Activated CD8-positive, alpha-beta memory T cell treated with anti-CD3 and anti-CD28 coated beads, Interleukin-2, amount 50 U/mL, for 24 hours (primary cell): ENCODE results near the gene ADCY6.

ENCODE experiments used
- DNase-seq: peaks from one replicate; pipeline ENCODE4 v3.0.0-alpha.2; 2020; ENCODE audit errors: extremely low read depth

Gene ADCY6

DNA sequence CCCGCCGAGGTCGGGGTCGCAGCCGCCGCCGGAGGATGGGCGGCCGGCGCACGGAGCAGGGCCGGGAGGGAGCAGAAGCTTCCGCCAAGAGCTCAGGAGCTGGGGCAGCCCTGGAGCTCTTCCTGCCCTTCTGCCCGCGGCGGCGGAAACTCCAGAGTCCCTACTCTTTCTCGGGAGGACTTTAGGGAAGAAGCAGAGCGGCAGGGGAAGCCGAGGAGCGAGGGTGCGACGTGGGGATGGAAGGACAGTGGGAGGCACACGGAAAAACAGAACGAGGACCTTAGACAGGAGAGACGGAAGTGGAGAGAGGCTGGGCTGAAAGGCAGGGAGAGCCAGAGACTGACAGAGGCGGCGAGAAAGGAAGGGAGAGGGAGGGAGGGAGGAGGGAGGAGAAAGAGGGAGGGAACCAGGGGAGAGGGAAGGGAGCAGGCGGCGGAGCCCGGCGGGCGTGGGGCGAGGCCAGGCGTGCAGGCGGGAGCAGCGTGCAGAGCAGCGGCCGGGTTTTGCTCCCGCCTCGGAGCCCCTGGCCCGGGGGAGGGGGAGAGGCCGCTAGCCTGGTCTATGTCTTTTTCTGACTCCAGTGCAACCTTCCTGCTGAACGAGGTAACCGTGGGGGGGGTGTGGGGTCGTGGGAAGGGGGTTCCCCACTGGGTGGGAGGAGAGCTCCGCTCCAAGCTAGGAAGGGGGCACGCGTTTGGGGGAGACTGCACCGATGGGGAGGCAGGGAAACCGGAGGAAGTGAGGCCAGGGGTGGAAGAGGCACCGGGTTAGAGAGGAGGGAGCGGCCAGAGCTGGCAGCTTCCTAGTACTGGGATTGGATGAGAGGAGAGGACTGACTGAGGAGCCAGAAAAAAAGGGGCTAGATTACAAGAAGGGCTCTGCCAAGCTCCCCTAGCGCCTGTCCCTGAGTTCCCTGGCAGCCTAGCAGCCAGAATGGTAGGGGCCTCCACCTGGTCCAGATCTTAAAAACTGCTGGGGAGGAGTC is 26.5 kb upstream of the ADCY6 start:
- DNase-seq, result no peak

DNA sequence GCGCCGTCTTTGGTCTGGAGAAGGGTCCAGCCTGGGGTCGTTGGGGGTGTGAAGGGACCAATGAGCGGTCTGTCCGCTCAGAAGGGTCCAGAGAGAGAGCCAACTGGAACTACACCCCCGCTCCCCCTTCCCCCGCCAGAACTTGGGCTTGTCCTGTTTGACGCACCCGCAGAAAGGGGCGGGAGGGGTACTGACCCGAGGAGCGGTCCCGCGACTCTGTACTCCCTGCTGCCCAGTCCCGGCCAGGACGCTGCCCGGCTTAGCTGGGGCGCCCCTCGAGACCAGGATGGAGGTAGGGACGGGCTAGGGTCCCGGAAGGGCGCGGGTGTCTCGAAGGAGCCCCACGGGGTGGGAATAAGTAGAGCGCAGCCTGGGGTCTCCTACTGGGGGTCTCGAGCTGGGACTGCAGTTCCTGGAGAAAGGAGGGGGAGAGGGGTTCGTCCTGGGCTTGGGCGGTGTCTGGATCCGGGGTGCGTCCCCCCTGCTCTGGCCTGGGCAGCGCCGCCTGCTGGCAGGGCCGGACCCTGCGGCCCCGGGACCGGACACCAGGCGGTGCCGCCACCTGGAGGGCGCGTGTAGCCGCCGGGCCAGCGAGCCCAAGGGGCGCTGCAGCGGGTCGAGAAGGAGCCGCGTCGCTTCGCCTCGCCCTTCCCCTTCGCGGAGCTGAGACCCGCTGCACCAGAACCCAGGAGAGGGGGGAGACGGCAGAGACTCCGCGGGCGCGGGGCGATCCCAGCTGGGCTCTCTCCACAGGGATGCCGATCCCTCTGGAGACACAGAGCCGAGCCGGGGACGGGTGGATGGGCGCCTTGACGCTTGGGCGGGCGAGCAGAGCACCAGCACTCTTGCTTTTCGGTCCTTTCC is 25.6 kb upstream of the ADCY6 start:
- no peak for DNase-seq

DNA sequence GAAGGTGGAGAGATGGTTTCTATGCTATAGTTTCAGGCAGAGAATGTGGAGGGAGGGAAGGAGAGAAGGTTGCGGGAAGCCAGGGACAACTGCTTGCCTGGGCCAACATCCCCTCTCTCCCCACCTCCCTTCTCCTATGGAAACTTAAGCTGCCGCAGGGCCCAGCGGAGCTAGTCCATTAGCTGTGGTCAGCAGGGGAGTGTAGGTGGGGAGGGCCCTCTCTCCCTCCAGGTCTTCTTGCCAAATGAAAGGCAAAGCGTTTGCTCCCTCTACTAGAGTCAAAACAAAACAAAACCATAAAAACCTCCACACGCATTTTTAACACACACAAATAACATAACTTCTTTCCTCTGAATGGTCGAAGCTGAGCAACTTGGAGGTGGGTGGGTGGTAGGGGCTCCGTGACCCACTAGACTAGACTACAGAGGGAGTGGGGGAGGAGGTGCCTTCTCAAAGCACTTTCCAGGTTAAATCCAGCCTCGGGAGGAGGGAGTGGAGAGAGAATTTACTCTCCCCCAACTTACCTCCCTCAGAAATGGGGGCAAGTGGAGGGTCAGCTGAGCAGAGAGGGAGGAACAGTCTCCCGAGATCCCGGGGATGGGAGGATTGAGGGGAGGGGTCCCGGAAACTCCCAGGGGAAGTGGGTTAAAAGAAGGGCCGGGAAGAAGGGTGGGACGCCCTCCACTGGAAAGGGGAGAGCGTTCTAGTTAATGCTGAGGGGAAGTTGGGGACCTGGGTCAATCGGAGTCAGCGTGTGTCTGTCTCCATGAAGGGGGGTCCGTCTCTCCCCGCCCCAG is 24.8 kb upstream of the ADCY6 start:
- DNase-seq, result no peak

DNA sequence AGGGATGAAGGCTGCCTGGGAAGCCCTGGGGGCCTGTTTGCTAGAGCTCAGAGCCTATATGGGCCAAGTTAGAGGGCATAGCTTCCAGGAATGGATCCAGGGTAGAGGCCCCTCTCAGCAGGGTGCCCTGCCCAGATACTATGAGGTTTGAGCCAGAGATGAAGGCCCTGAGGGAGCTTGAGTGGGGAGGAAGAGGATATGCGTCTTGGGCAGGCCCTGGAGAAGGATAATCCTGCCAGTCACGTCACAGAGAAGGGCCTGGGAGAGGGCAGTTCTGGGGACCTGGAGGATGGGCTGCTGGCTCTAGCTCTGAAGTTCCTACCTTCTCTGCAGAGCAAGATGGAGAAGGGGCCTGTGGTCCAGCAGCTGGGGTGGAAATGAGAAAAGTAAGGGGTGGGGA is 23.5 kb upstream of the ADCY6 start:
- no peak for DNase-seq

DNA sequence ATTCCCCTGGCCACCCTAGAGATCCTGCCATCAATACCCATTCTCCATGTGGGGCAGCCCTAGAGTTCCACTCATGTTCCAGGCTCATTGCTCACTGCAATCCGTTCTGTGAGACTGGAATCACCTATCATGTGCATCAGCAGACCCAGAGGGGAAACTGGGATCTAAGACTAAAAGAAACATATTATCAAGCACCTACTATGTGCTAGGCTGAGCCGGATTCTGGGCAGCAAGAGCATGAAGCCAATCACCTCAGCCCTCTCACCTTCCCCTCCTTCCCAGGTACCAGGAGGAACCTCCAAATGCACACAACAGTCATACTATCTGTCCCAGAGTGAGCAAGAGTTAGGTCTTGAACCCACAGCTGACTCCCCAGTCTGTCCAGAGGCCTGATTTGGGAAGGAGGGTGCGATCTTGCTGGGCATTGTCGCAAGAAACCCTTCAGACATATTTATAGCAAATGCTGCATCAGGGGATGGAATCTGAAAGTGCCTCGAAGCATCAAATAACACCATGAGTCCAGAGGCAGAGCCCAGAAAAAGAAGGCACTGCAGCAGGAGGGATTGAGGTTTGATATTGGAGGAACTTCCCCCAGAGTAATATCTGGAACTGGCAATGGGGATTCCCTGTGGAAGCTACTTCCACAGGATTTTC is 22.7 kb upstream of the ADCY6 start:
- no peak for DNase-seq

DNA sequence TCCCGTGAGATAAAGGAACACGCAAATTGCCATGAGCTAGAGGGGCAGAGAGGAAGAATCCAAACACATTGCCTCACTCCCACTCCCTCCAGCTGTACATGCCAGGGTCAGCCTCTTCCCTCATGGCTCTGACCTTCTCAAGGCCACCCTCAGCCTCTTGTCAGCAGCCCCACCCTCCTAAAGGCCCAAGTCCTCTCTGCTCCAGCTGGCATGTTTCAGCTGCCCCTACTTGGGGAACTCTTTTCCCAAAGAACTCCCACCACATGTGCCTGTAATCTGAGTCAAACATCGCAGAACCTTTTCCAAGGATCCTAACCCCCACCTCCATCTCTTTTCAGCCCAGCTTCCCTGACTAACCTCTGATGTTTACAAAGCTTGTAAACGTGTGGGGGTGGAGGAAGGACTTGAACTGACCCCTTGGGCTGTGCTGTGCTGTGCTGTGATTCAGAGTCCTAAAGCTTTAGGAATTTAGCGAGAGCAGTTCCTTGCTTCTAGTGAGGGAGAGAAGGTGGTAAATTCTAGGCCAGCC is 22.1 kb upstream of the ADCY6 start:
- DNase-seq, result no peak

DNA sequence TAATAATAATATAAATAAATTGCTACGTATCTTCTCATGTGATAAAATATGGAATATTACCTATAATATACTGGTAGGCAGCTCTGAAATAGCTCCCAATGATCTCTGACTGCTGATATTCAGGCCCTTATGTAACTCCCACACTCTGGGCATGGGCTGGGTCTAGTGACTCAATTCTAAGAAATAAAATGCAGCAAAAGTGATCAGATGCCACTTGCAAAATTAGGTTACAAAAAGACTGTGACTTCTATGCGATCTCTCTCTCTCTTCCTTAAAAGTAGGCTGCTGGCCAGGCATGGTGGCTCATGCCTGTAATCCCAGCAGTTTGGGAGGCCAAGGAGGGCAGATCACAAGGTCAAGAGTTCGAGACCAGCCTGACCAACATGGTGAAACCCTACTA is 19.1 kb upstream of the ADCY6 start:
- DNase-seq, result no peak

DNA sequence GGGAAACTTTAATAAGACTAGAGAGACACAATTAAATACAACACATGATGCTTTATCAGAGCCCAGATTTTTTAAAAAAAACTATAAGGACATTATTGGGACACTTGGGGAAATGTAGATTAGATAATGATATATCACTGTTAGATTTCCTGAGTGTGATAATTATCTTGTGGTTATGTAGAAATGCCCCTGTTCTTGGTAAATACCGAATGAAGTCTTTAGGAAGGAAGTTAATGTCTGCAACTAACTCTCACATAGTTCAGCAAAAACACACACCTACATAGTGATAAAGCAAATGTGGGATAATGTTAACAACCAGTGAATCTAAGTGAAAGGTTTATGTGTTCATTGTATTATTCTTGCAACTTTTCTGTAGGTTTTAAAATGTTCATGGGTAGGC is 14.8 kb upstream of the ADCY6 start:
- no peak for DNase-seq

DNA sequence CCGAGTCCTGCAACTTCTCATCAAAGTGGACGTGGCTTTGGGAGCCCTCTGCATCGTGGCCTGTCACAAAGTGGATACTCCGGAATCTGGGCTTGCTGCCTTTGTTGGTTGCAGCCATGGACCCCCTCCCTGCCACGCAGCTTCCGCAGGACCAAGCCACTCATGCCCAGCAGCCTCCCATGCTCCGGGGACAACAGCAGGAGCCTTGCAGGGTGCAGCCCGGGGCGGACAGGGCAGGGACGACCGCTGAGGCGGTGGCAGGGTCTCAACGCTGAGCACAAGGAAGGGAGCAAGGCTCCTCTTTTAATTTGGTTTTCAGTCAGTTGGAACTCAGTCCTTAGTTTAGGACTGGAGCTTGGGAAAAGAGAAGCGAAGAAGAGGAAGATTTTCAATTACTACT is 12.1 kb upstream of the ADCY6 start:
- no peak for DNase-seq

DNA sequence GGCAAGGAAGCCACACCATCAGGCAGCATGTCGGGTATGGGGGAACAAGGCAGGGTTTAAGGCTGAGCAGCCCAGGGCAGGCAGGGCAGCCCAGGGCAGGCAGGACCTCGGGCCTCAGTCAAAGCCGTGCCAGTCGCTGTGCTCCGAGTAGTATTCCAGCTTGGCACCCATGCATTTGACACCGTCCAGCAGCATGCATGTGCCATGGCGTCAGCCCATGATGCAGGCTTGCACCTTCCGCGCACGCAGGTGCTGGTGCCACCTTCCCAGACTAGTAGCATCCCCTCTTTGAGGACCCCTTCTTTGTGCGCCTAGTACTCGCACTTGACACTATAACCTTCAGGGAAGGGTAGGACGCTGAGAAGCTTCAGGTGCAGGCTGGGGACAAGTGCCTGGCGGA is 11.6 kb upstream of the ADCY6 start:
- DNase-seq, result no peak

DNA sequence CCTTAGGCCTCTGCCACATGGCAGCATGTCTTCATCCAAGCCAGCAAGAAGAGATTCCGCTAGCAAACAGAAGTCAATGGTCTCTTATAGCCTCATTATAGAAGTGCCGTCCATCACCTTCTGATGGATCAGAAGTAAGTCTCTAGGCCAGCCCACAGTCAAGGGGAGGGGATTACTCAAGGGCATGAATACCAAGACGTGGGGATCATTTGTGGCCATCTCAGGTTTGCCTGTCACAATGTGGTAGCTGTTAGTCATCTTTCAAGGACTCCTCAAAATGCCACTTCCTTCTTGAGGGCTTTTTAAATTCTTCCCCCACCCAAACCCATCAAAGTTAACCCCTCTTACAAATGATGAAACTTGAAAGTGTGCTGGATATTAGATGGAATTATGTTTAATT is 8.1 kb upstream of the ADCY6 start:
- DNase-seq, result no peak

DNA sequence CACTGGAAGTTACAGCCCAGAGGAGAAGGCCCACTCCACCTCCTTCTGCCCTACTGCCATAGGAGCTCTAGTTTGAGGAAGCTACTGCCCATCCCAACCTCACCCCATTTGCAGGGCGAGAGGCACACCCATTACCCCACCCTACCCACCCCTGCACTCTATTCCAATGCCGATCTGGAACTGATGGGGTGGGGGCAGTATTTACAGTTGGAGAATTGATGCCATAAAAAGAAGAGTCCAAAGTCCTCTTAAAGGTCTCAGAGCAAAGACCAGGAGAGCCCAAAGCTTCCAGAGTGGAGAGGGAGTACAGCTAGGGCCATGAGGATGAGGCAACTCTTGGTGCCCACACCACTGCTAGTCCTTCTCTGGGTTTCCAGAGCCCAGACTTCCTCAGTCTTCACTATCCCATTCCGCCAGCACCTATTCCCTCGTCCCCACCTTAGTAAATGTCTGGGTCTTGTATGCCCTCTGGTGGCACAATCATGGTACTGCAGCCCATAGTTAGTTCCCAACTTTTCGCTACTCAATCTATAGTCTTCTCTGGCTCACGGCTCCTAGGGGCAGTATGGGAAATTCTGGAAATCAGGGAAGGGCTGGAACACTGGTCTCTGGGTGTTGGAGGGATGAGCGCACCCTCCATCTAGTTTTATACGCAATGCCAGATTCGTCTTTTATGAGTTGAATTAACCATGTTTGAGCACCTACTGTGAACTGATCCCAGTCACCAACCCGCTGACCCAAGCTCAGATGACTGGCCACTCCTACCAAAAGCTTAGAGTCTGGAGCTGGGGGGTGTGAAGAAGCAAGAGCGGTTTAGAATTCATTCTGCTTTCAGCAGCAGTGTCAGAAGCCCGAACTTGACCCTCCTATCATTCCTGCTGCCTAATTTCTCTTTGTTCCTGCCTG is 6.9 kb upstream of the ADCY6 start:
- no peak for DNase-seq

DNA sequence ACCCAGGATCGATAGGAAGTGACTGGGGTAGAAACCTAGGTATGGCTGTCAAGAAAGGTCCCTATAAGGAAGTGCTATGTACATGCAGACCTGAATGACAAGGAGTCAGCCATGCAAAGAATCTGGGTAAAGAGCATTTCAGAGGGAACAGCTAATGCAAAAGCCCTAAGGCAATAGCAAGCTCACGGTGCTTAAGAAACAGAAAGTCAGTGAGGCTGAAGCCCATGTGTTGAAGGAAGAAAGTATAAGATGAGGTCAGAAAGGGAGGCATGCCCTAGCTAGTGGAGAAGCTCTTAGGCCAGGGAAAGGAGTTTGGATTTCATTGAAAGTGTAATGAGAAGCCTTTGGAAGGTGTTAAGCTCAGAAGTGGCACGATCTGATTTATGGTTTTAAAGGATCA is 6.0 kb upstream of the ADCY6 start:
- no peak for DNase-seq

DNA sequence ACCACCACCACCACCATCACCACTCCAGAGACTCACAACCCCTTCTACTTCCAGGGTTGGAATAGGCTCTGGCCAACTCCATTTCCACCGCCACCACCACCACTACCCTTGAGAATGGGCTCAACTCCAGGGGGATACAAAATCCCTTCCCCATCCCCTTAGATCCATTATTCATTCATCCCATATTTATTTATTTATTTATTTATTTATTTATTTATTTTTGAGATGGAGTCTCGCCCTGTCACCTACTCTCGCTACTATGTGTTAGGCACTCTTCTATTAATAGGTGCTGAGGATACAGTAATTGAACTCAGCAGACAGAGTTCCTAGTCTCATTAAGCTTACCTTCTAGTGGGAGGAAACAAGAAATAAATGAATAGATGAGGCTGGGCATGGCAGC is 4.8 kb upstream of the ADCY6 start:
- no peak for DNase-seq

DNA sequence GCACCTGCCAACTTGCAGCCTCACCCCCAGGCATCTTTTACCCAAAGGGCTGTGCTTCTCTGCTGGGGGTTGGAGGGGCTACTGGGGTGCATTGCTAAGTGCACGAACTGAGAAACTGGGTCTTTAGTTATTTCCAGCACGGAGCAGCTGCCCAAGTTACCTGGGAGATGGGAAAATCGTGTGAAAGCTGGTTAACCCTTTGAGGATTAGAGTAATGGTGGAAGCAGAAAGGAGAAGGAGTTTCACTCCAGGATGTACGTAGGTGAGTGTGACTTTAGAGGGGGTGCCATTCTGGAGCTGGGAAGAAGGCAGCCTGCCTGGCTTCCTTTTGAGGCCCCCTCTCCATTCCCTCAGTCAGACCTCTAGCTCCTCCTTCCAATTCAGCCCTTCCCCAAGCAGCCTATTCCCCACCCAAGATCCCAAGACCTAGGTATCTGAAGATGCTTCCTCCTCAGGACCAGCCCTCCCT is 1.0 kb upstream of the ADCY6 start:
- DNase-seq, result no peak

DNA sequence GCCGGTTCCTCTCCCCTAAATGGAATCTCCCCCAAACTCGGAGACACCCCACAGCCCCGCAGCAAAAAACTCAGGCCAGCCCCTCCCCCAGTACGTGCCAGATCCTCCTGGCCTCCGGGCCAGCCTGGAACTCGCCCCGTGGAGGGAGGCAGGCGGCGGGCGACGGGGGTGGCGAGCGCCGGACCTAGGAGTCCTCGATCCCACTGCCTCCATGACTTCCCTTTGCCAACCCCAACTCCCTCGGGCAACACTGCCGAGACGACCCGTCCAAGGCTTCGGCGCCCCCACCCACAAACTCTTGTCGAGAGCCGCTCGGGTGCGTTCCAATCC is 400 bp downstream of the ADCY6 start:
- no peak for DNase-seq

DNA sequence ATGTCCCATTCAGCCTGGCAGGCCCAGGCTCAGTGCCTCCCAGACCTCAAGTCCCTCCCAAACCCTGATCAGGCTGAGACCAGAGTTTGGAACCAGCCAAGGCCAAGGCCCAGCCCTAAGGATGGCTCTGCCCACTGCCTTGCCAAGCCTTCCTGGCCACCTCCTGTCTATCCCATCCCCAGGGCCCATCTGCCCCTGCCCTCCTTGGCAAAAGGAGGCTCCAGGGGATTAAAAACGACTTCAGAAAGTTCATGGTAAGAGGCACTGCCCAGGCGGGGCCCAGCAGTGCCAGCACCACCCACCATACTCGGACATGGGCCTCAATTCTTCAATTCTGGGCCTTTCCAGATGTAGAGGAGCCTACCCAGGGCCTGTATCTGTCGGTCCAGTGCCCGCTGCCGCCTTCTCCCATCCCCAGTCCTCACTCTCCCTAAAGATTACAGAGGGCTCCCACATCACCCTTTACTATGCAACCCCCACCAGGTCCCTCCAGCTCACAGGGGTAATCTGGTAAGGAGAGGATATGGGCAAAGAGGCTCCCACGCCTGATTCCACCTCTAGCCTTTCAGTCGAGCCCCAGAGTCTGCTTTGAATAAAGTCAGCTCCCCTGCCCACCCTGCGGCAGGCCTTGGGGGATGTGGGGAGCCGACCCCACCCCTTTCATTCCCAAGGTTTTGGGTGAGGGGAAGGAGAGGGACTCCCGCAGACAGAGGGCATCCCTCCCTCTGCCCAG is 932 bp downstream of the ADCY6 start:
- DNase-seq, result no peak

DNA sequence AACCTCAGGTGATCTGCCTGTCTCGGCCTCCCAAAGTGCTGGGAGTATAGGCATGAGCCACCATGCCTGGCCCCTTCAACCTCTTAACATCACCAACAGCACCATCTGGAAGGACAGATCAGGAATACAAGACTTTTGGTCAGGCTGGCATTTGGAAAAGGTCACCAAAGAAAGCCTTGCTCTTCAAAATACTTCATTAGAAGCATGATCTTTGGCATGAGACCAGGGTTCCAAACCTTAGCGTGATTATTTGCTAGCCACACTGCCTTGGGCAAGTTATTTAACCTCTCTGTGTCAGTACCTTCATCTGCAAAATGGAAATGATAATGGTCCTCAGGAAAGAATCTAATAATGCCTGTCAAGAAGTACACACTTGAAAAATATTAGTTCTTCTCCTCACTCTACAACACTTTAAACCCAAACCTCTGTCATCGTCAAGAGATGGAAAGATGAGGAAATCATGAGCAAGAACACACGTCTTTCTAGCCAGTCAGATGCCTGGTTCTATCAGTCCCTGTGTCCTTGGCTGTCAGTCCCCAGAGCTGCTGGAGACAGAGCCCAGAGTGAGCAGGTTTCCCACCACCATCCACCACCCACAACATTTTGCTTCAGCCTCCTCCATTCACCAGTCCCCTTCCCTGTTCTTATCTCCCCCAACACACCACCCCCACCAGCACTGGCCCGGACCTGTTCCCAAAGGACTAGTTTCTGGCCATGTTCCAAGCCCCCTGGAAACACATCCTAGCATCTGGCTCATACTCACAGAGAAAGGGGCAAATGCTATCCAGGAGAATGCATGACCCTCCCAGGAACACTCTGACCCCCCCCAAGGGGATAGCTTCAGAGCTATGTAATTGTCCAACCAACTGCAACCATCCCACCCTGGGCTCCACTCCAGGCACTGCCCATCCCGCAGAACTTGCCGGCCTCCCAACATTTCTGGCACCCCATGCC is 2.0 kb downstream of the ADCY6 start:
- no peak for DNase-seq
